DND-41 (cell line): ENCODE data around the gene CD300E.

Experiments
- ATAC-seq: fragments of 200-7000 bp; cut with Tn5 transposase; 3 replicates; pipeline ENCODE4 v1.9.1; 2021; ENCODE audit warnings: low read depth; ENCODE audit not compliant: insufficient read depth
- DNase-seq: peaks from one replicate; pipeline ENCODE4 v3.0.0-alpha.2; 2020
- H2AFZ ChIP-seq: 2 replicates; pipeline ENCODE4 v1.6.0; 2012; ENCODE audit warnings: low read depth, low read length
- H3K27ac ChIP-seq: 2 replicates; pipeline ENCODE4 v1.5.1; 2012; ENCODE audit warnings: low read length, inconsistent platforms
- H3K27me3 ChIP-seq: fragments of 200-600 bp; sonication (generic); 2 replicates; pipeline ENCODE4 v1.6.0; 2012; ENCODE audit warnings: low read length, mild to moderate bottlenecking, inconsistent platforms; ENCODE audit not compliant: insufficient read depth, poor library complexity
- H3K36me3 ChIP-seq: 2 replicates; pipeline ENCODE4 v1.5.1; 2012; ENCODE audit warnings: low read length, inconsistent platforms; ENCODE audit not compliant: insufficient read depth
- H3K4me1 ChIP-seq: 2 replicates; pipeline ENCODE4 v1.5.1; 2012; ENCODE audit warnings: mild to moderate bottlenecking, low read length; ENCODE audit not compliant: insufficient read depth
- H3K4me2 ChIP-seq: 2 replicates; pipeline ENCODE4 v1.6.0; 2012; ENCODE audit warnings: mild to moderate bottlenecking, moderate library complexity, low read length, inconsistent platforms; ENCODE audit not compliant: insufficient read depth
- H3K4me3 ChIP-seq, 2 experiments: fragments of 200-600 bp in 1 of 2; shearing (Covaris generic) in 1 of 2; 2 replicates each; pipeline ENCODE4 v1.5.1; 2012 to 2016; ENCODE audit warnings: inconsistent platforms in 2 of 2, low read length in 2 of 2, mild to moderate bottlenecking in 2 of 2, low read depth in 1 of 2, moderate library complexity in 1 of 2
- H3K79me2 ChIP-seq: 2 replicates; pipeline ENCODE4 v1.6.0; 2012; ENCODE audit warnings: low read length, inconsistent platforms; ENCODE audit not compliant: insufficient read depth
- H3K9ac ChIP-seq: 2 replicates; pipeline ENCODE4 v1.6.0; 2012; ENCODE audit warnings: low read depth, mild to moderate bottlenecking, inconsistent platforms, low read length, moderate library complexity
- H3K9me3 ChIP-seq: 2 replicates; pipeline ENCODE4 v1.5.1; 2012; ENCODE audit warnings: low read length, moderate library complexity, mild to moderate bottlenecking, inconsistent platforms; ENCODE audit not compliant: insufficient read depth, severe bottlenecking
- H4K20me1 ChIP-seq: 2 replicates; pipeline ENCODE4 v1.6.0; 2012; ENCODE audit warnings: low read length; ENCODE audit not compliant: insufficient read depth
- CTCF ChIP-seq: IDR thresholded peaks from 2 replicates; pipeline ENCODE4 v1.5.1; 2012; ENCODE audit warnings: borderline replicate concordance, low read length, moderate library complexity, mild to moderate bottlenecking; ENCODE audit not compliant: poor library complexity, severe bottlenecking; ENCODE audit errors: extremely low read depth
- EZH2 ChIP-seq: IDR thresholded peaks from 3 replicates; pipeline ENCODE4 v1.6.1; 2012; ENCODE audit warnings: borderline replicate concordance, low read depth, mild to moderate bottlenecking, moderate library complexity, low read length, inconsistent platforms; ENCODE audit not compliant: severe bottlenecking

Gene CD300E

GRCh38 chr17:74565126-74565525 lies 58.4 kb downstream of the CD300E start:
- no peak for TF ChIP-seq CTCF
- TF ChIP-seq EZH2 = no peak
- Histone ChIP-seq H3K27ac (no peak overlapping the region), H4K20me1 (no peaks in the 10 kb centered on the region), H3K79me2 (no peaks in the 10 kb centered on the region), H3K4me1 (no peaks in the 10 kb centered on the region), H3K4me3 (no peak overlapping the region), H3K4me2 (no peak overlapping the region), H3K9me3 (no peaks in the 10 kb centered on the region), H3K36me3 (no peaks in the 10 kb centered on the region), H3K27me3 (peaks cover 11% of the 10 kb centered on the region), H2AFZ (no peak overlapping the region), H3K9ac (no peak overlapping the region)
- DNase-seq (no peak), ATAC-seq (no peak)

- no peak overlapping the region for H3K27ac ChIP-seq
- H3K4me3 ChIP-seq = no peak overlapping the region
- no peak for ATAC-seq
- peaks cover 12% of the 10 kb centered on the region for H3K27me3 ChIP-seq
- no peak overlapping the region for H3K9ac ChIP-seq
- H3K36me3 ChIP-seq = no peaks in the 10 kb centered on the region
- TF ChIP-seq CTCF (no peak), EZH2 (no peak)
- H4K20me1 ChIP-seq = no peaks in the 10 kb centered on the region
- H3K4me1 ChIP-seq = no peaks in the 10 kb centered on the region
- no peak overlapping the region for H2AFZ ChIP-seq
- no peak for DNase-seq
- no peak overlapping the region for H3K4me2 ChIP-seq
- H3K9me3 ChIP-seq = no peaks in the 10 kb centered on the region
- no peaks in the 10 kb centered on the region for H3K79me2 ChIP-seq
Observed at GRCh38 chr17:74563358-74563757, 60.2 kb downstream of the CD300E start.

GRCh38 chr17:74561586-74561985 lies 62.0 kb downstream of the CD300E start:
- Histone ChIP-seq H2AFZ (no peak overlapping the region), H3K79me2 (no peaks in the 10 kb centered on the region), H3K27me3 (peaks cover 7% of the 10 kb centered on the region), H3K36me3 (no peaks in the 10 kb centered on the region), H4K20me1 (no peaks in the 10 kb centered on the region), H3K27ac (no peak overlapping the region), H3K9ac (no peak overlapping the region), H3K9me3 (no peaks in the 10 kb centered on the region), H3K4me1 (no peaks in the 10 kb centered on the region), H3K4me3 (no peak overlapping the region), H3K4me2 (no peak overlapping the region)
- no peak for TF ChIP-seq EZH2
- TF ChIP-seq CTCF = no peak
- ATAC-seq (no peak), DNase-seq (no peak)
